ENCODE data around the gene KRTAP4-12.
"Not testable (repeated sequence)": the region's sequence is repeated elsewhere in the genome, so short reads cannot be mapped to it uniquely, and the experiment has no call there.

Gene KRTAP4-12

DNA sequence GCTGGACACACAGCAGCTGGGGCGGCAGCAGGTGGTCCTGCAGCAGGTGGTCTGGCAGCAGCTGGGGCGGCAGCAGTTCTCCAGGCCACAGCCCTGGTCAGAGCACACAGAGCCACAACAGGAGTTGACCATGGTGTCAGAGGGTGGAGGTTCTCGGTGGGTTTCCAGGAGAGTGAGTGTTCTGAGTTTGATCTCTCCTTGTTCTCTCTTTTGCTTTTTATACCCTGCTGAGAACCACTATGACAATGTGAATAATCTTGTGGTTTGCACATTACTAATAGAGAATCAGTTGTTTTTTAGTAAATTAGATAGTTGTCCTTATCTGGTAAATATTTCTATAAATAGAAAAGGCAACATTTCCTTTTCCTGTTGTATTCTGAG, at the start of gene KRTAP4-12:
KRTAP4-12 (minus strand) TSS at position 192 of the 381 bp plus-strand sequence; CDS start at position 132, 60 bp downstream.
- not testable (repeated sequence) for DNase-seq (ENCODE audit: low read depth in 2 of 2)

GRCh38 chr17:41171886-41172285, 47.9 kb upstream of the KRTAP4-12 start:
- DNase-seq (ENCODE audit: low read depth in 2 of 2), result no peak

DNA sequence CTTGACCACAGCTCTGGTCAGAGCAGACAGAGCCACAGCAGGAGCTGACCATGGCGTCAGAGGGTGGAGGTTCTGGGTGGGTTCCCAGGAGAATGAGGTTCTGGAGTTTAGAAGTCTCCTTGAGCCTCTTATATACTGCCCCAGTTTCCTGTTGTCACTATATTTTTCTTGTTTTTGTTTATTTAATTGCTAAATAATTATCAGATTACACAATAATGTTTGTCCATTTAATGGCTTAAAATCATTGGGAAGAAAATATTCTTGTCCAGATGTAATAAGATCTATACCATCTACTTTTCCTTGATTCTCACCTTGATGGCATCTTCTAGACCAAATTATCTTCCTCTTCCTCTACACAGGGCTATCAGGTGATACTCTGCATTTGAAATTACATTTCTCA, 44.1 kb upstream of the KRTAP4-12 start, which contains the start of gene KRTAP4-3:
KRTAP4-3 (minus strand) TSS at position 101 of the 400 bp plus-strand sequence; CDS start at position 52, 49 bp downstream.
- no peak for DNase-seq (ENCODE audit: low read depth in 2 of 2)

GRCh38 chr17:41167561-41167960, 43.6 kb upstream of the KRTAP4-12 start:
- DNase-seq (ENCODE audit: low read depth in 2 of 2), result no peak

- no peak for DNase-seq (ENCODE audit: low read depth in 2 of 2)
These were observed 39.8 kb upstream of the KRTAP4-12 start for GRCh38 chr17:41163828-41164227.

GRCh38 chr17:41160648-41161047, 36.7 kb upstream of the KRTAP4-12 start, which contains the start of gene KRTAP4-4:
KRTAP4-4 (minus strand) TSS chr17:41160748; CDS start chr17:41160691, 57 bp downstream.
- DNase-seq (ENCODE audit: low read depth in 2 of 2), result no peak

DNA sequence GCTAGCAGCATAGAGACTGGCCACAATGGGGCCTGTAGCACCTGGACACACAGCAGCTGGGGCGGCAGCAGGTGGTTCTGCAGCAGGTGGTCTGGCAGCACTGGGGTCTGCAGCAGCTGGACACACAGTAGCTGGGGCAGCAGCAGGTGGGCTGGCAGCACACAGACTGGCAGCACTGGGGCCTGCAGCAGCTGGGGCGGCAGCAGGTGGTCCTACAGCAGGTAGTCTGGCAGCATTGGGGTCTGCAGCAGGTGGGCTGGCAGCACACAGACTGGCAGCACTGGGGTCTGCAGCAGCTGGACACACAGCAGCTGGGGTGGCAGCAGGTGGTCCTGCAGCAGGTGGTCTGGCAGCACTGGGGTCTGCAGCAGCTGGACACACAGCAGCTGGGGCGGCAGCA, 36.2 kb upstream of the KRTAP4-12 start:
- DNase-seq (ENCODE audit: low read depth in 2 of 2), result not testable (repeated sequence)

- no peak for DNase-seq (ENCODE audit: low read depth in 2 of 2)
These were observed 29.9 kb upstream of the KRTAP4-12 start for GRCh38 chr17:41153856-41154255.

DNA sequence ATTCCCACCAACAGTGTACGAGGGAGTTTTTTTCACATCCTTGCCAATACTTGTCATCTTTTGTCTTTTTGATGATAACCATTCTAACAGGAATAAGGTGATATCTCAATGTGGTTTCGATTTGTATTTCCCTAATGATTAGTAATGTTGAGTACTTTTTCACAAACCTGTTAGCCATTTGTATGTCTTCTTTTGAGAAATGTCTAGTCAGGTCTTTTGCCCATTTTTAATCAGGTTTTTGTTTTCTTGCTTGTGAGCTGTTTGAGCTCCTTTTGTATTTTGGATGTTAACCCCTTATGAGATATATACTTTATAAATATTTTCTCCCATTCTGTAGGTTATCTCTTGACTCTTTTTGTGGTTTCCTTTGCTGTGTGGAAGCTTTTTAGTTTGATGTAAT, 27.5 kb upstream of the KRTAP4-12 start:
- no peak for DNase-seq (ENCODE audit: low read depth in 2 of 2)

GRCh38 chr17:41150026-41150425, 26.0 kb upstream of the KRTAP4-12 start:
- no peak for DNase-seq (ENCODE audit: low read depth in 2 of 2)

GRCh38 chr17:41149652-41149985, 25.6 kb upstream of the KRTAP4-12 start, which contains the start of gene KRTAP4-5:
KRTAP4-5 (minus strand) TSS chr17:41149825; CDS start chr17:41149767, 58 bp downstream.
- DNase-seq (ENCODE audit: low read depth in 2 of 2), result no peak

DNA sequence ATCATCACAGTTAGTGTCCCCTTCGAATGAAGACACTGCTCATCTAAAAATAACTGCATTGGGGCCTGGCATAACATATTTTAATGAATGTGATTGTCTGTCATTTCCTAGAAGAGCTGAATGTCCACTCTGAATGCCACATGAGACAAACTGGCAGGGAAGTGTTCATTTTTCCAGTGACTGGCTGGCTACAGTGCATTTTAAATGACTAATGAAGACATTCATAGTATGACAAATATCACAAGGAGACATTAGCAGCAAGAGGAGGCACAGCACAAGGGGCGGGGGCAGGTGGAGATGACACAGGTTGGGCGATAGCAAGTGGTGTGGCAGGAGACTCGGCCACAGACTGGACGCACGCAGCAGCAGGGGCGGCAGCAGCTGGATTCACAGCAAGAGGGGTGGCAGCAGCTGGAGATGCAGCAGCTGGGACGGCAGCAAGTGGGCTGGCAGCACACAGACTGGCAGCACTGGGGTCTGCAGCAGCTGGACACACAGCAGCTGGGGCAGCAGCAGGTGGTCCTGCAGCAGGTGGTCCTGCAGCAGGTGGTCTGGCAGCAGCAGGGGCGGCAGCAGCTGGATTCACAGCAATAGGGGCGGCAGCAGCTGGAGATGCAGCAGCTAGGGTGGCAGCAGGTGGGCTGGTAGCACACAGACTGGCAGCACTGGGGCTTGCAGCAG, 25.1 kb upstream of the KRTAP4-12 start:
- not testable (repeated sequence) for DNase-seq (ENCODE audit: low read depth in 2 of 2)

DNA sequence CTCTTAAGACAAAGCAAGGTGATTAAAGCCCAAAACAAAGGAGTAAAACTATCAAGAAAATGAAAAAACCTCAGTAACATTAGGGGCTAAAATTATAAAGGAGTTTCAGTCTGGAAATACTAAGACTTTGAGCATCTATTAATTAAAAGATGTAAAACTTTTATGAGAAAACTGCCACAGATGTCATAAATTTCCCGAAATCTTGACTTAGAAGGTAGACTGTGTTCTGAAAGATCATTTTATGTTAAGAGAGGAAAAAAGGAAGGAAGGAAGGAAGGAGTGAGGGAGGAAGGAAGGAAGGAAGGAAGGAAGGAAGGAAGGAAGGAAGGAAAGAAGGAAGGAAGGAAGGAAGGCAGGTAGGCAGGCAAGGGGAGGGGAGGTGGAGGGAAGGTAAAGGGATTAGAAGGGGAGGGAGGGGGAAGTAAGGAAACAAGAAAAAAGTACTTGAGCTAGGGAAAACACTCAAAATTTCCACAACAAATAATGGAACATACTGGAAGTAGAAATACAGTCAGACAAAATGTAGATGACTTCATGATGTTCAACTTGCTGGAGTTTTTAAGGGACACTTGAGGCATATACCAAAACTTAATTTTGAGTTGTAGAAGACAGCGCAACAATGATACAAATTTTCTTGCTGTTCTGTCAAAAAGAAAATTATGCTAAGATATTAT, 23.7 kb upstream of the KRTAP4-12 start:
- no peak for DNase-seq (ENCODE audit: low read depth in 2 of 2)

- DNase-seq (ENCODE audit: low read depth in 2 of 2), result no peak
These were observed 21.3 kb upstream of the KRTAP4-12 start for GRCh38 chr17:41145261-41145660.

DNA sequence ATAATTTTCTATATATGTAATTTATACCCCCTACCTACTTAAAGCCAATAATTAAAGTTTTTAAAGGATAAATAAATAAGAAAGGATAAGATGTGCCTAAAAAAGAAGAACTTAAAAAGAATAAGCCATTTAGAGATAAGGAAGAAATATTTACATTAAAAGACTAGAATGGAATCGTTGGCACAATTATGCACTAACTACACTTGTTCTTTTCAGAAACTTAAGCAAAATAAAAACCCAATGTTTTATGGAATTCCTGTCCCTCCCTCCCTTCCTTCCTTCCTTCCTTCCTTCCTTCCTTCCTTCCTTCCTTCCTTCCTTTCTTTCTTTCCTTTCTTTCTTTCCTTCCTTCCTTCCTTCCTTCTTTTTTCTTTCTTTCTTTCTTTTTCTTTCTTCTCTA, 20.9 kb upstream of the KRTAP4-12 start:
- DNase-seq (ENCODE audit: low read depth in 2 of 2), result no peak

DNA sequence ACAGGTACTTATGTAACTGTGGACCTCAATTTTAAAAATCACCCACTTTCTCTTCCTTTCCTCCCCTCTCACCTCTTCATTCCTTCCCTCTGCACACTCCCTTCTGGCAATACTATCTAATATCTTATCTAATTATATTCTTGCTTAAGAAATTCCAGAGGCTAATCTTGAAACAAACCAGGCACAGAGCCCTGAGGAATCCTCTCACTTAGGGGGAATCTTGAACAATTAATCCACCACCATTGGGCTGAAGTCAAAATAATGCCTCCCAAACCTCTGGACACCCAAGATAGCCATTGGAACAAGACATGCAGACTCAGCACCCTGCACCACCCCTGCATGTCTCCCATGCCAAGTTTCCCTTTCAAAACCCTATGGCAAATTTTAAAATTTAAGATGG, 17.4 kb upstream of the KRTAP4-12 start:
- DNase-seq (ENCODE audit: low read depth in 2 of 2), result no peak

DNA sequence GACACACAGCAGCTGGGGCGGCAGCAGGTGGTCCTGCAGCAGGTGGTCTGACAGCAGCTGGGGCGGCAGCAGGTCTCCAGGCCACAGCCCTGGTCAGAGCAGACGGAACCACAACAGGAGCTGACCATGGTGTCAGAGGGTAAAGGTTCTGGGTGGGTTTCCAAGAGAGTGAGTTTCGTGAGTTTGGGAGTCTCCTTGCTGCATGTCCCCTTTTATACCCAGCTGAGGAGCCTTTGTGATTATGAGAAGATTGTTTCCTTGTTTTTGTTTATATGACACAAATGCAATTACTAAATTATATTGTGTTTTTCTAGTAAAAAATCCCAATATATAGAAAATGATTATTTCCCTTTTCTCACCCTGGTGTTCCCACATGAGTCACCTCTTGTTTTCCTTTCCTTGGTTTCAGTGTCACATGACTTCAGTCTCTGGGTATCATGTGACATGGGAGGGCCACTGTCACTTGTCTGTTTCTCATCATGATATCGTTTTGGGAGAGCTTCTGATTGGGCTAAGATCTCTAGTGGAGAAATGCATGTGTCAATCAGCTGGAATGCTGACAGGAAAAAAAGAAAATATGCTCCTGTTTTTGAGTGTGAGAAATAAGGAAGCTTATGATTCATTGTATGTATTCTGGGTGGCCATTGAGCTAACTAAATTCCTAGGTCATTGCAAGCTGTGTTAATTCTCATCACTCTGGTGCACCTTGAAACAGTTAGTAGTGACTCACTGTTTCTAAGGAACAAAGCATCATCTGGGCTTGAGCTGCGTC, 16.6 kb upstream of the KRTAP4-12 start, which contains the start of gene KRTAP4-6:
KRTAP4-6 (minus strand) TSS at position 185 of the 772 bp plus-strand sequence; CDS start at position 128, 57 bp downstream.
- no peak for DNase-seq (ENCODE audit: low read depth in 2 of 2)

DNA sequence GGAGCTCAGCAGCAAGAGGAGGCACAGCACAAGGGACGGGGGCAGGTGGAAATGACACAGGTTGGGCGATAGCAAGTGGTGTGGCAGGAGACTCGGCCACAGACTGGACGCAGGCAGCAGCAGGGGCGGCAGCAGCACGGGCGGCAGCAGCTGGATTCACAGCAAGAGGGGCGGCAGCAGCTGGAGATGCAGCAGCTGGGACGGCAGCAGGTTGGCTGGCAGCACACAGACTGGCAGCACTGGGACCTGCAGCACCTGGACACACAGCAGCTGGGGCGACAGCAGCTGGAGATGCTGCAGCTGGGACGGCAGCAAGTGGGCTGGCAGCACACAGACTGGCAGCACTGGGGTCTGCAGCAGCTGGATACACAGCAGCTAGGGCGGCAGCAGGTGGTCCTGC, 15.9 kb upstream of the KRTAP4-12 start:
- not testable (repeated sequence) for DNase-seq (ENCODE audit: low read depth in 2 of 2)

GRCh38 chr17:41133880-41134735, 10.1 kb upstream of the KRTAP4-12 start:
- no peak for DNase-seq (ENCODE audit: low read depth in 2 of 2)

DNA sequence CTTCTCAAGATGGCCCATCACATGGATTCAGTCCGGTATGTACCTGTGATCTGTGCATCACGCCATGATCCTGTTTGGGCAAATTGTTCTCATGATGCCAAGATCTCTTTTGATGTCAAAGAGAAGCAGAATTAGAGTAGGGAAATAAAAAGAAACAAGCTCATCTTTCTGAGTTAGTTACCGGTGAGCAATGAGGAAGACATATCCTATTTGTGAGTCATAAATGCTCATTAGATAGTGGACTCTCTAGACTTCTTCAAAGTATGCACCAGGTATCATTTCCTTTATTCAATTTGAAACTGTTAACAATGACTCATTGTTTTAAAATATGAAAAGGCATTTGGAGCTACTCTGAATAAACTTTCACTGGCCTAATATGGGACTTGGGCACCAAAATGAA, 8.0 kb upstream of the KRTAP4-12 start:
- no peak for DNase-seq (ENCODE audit: low read depth in 2 of 2)

DNA sequence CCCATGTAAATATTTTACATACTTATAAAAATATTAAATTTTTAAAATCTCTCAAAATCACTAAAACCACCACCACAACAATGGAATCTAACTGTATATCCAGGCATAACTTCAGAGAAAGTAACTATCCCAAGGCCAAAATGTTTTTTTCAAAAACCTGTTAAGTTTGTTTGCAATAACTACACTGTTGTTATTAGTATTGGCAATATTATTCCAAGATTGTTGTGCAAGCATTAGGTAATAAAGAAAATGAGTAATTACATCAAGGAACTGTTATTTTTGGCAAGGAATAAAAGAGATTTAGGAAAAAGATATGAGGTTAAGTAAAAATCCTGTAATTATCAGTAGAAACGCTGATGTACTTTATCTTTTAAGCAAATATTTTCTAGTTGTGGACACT, 3.4 kb upstream of the KRTAP4-12 start:
- no peak for DNase-seq (ENCODE audit: low read depth in 2 of 2)
